Caco-2 (cell line): ENCODE measurements around the gene C1R. TPM values are rescaled to one million over a fixed set of nuclear protein-coding genes. Genes with fewer than 3 reads are reported as not detected.

Experiments used
- BruUV-seq: library from RNA; stranded (reverse); fragments of 400-500 nt; replicated peaks from 2 replicates; lab custom pipeline; 2021; lab: Mats Ljungman, UMichigan
- CTCF ChIA-PET: fragments of 300-600 bp; sonication (Branson Sonifier 250); formaldehyde crosslinking; loops from one replicate; lab custom pipeline; 2022; ENCODE audit warnings: antibody characterized with exemption; lab: Charles Lee
- POLR2A ChIA-PET: fragments of 300-600 bp; sonication (Branson Sonifier 250); formaldehyde crosslinking; loops from one replicate; lab custom pipeline; 2022; ENCODE audit warnings: antibody characterized with exemption; lab: Charles Lee
- DNase-seq, 2 experiments: peaks; one replicate each; pipeline versions ENCODE4 v3.0.0 to v3.0.0-alpha.2; 2020 to 2022
- H3K27me3 ChIP-seq: replicated peaks from 2 replicates; pipeline ENCODE4 v1.6.0; 2011; ENCODE audit warnings: low read length; ENCODE audit not compliant: control insufficient read depth, insufficient read depth
- H3K36me3 ChIP-seq: 2 replicates; pipeline ENCODE4 v1.5.1; 2011; ENCODE audit warnings: low read length; ENCODE audit not compliant: control insufficient read depth, insufficient read depth
- H3K4me1 ChIP-seq: fragments of 250-450 bp; sonication (Bioruptor Pico); 2 replicates; pipeline ENCODE4 v1.5.1; 2020; ENCODE audit warnings: mild to moderate bottlenecking
- H3K4me3 ChIP-seq: 2 replicates; pipeline ENCODE4 v1.5.1; 2011; ENCODE audit warnings: low read depth, mild to moderate bottlenecking, control low read depth, low read length
- H3K9me3 ChIP-seq: fragments of 250-450 bp; sonication (Bioruptor Pico); 2 replicates; pipeline ENCODE4 v1.5.1; 2020; ENCODE audit warnings: mild to moderate bottlenecking, moderate library complexity
- H3K27ac Mint-ChIP-seq: one replicate; pipeline ENCODE4 v1.8.0; 2022; ENCODE audit warnings: mixed read lengths; ENCODE audit not compliant: unreplicated experiment
- H3K27me3 Mint-ChIP-seq: one replicate; pipeline ENCODE4 v1.8.0; 2022; ENCODE audit warnings: mixed read lengths; ENCODE audit not compliant: insufficient read depth, unreplicated experiment
- H3K36me3 Mint-ChIP-seq: one replicate; pipeline ENCODE4 v1.8.0; 2022; ENCODE audit warnings: mild to moderate bottlenecking, mixed read lengths; ENCODE audit not compliant: insufficient read depth, unreplicated experiment
- H3K4me1 Mint-ChIP-seq: one replicate; pipeline ENCODE4 v1.8.0; 2022; ENCODE audit warnings: low read depth, mixed read lengths; ENCODE audit not compliant: unreplicated experiment
- H3K4me3 Mint-ChIP-seq: one replicate; pipeline ENCODE4 v1.8.0; 2022; ENCODE audit warnings: mild to moderate bottlenecking, moderate library complexity, mixed read lengths; ENCODE audit not compliant: unreplicated experiment
- H3K9me3 Mint-ChIP-seq: one replicate; pipeline ENCODE4 v1.8.0; 2022; ENCODE audit warnings: mixed read lengths; ENCODE audit not compliant: unreplicated experiment
- CTCF ChIP-seq, 2 experiments: fragments of 200-600 bp in 1 of 2; IDR thresholded peaks; 1 replicate in 1 of 2; 2 replicates in 1 of 2; pipeline versions ENCODE4 v1.5.1 to v1.8.0; 2011 to 2022; ENCODE audit warnings: antibody characterized with exemption in 1 of 2, control low read depth in 1 of 2, inconsistent platforms in 1 of 2, low read depth in 1 of 2, low read length in 1 of 2, mild to moderate bottlenecking in 1 of 2, moderate library complexity in 1 of 2; ENCODE audit not compliant: insufficient read depth in 1 of 2, severe bottlenecking in 1 of 2, unreplicated experiment in 1 of 2
- intact Hi-C: fragments of 100-400 bp; cut with micrococcal nuclease; formaldehyde crosslinking; loops from one replicate; pipeline ENCODE4 v1.10.0; 2022; ENCODE audit not compliant: unreplicated experiment
- total RNA-seq: library from RNA; stranded (reverse); gene quantifications from 2 replicates; pipeline ENCODE4 v1.2.3, GENCODE V29; 2022

The C1R gene
- total RNA-seq, 1 experiment from 2014 or later, result 3.9 TPM

- ChIA-PET POLR2A (interaction anchor here (1.1 to 3.1 kb wide), 4 partner anchors 13 to 164 kb away, joined by 4 to 50 read pairs (median 10); partner anchors contain the start of genes C12orf57 and RNU7-1), CTCF (interaction anchor here (0.6 to 3.4 kb wide), 14 partner anchors 12 to 240 kb away, joined by 3 to 58 read pairs (median 6); partner anchors contain the start of genes C12orf57, C1S, ENO2 and RNU7-1)
- BruUV-seq, result no TSS peak
Measured at GRCh38 chr12:7109572-7109920, 17.3 kb upstream of the C1R start.

GRCh38 chr12:7108796-7109571, 16.7 kb upstream of the C1R start, which contains the start of gene C1RL:
TSS of gene C1RL (minus strand) at chr12:7109214. CDS start at chr12:7109180, 34 bp downstream.
- Mint-ChIP-seq H3K27me3 (no peaks in the 10 kb centered on the region), H3K36me3 (peaks cover 32% of the 10 kb centered on the region), H3K4me1 (peaks cover 12% of the 10 kb centered on the region), H3K4me3 (peak within 1 kb of the TSS; percentile 85), H3K9me3 (peaks cover 15% of the 10 kb centered on the region), H3K27ac (peak within 1 kb of the TSS; percentile 74)
- BruUV-seq, result TSS peak; percentile 51
- intact Hi-C loops, result loop anchor here (1.0 to 5.0 kb wide), 6 partner anchors 17 to 163 kb away; partner anchors contain the start of genes C1R, C1S and LPCAT3
- Histone ChIP-seq H3K4me3 (peak within 1 kb of the TSS; percentile 80), H3K9me3 (peaks cover 15% of the 10 kb centered on the region), H3K4me1 (no peaks in the 10 kb centered on the region), H3K27me3 (no peaks in the 10 kb centered on the region), H3K36me3 (peaks cover 3% of the 10 kb centered on the region; the same call in 1 of the 2 replicates)
- peak; percentile 92 to 96 for DNase-seq
- ChIA-PET CTCF (interaction anchor here (0.6 to 3.4 kb wide), 23 partner anchors 9 to 698 kb away, joined by 3 to 58 read pairs (median 6); partner anchors contain the start of genes C12orf57, C1S, ENO2 and LPCAT3), POLR2A (interaction anchor here (0.6 to 3.1 kb wide), 8 partner anchors 12 to 164 kb away, joined by 3 to 50 read pairs (median 5); partner anchors contain the start of genes C12orf57, PEX5 and RNU7-1)
- peak; percentile 98 to 99 for TF ChIP-seq CTCF (IDR thresholded peaks at IDR 0.05; ENCODE audit: insufficient read depth in 1 of 2, low read depth in 1 of 2, low read length in 1 of 2, severe bottlenecking in 1 of 2, unreplicated experiment in 1 of 2)

More at GRCh38 chr12:7109572-7109920, 17.3 kb upstream of the C1R start:
- Histone ChIP-seq H3K4me3 (no peak overlapping the region; the same call in 1 of the 2 replicates), H3K36me3 (0 out of 2 replicates have a peak, but pooled peaks cover 1% of the 10 kb centered on the region), H3K27me3 (no peaks in the 10 kb centered on the region), H3K4me1 (no peaks in the 10 kb centered on the region), H3K9me3 (peaks cover 15% of the 10 kb centered on the region)
- Mint-ChIP-seq H3K36me3 (peaks cover 32% of the 10 kb centered on the region), H3K27ac (peak overlapping the region; percentile 74), H3K4me3 (peak overlapping the region; percentile 85), H3K4me1 (peaks cover 12% of the 10 kb centered on the region), H3K9me3 (peaks cover 15% of the 10 kb centered on the region), H3K27me3 (no peaks in the 10 kb centered on the region)
- no peak for DNase-seq
- no peak for TF ChIP-seq CTCF (IDR thresholded peaks at IDR 0.05; ENCODE audit: insufficient read depth in 1 of 2, low read depth in 1 of 2, low read length in 1 of 2, severe bottlenecking in 1 of 2, unreplicated experiment in 1 of 2)
- intact Hi-C loops, result loop anchor here (1.0 to 5.0 kb wide), 3 partner anchors 49 to 146 kb away; partner anchors contain the start of genes C1S and LPCAT3
